ENCODE data around the gene TSGA10IP.

- TF ChIP-seq REST (IDR thresholded peaks at IDR 0.05; ENCODE audit: insufficient replicate concordance, low read depth), result no peak
- no peak for TF ChIP-seq CTCF (IDR thresholded peaks at IDR 0.05; ENCODE audit: insufficient read depth, low read length)
- TF ChIP-seq POLR2AphosphoS5 (IDR thresholded peaks at IDR 0.05; ENCODE audit: low read depth), result no peak
- TF ChIP-seq GABPA (IDR thresholded peaks at IDR 0.05; ENCODE audit: low read depth), result no peak
Measured at GRCh38 chr11:65931773-65932557, 13.3 kb upstream of the TSGA10IP start.

Data from HL-60 (cell line).